Fibroblast of villous mesenchyme (primary cell): ENCODE measurements around the gene CDIP1. TPM values are rescaled to one million over a fixed set of nuclear protein-coding genes. Genes with fewer than 3 reads are reported as not detected.

Experiments
- DNase-seq: peaks from one replicate; pipeline ENCODE4 v3.0.0-alpha.2; 2010; ENCODE audit warnings: low read depth
- H3K4me3 ChIP-seq: 2 replicates; pipeline ENCODE4 v1.5.1; 2011; ENCODE audit warnings: low read depth, mild to moderate bottlenecking, low read length
- total RNA-seq: library from RNA; depleted of rRNA; stranded (reverse); fragments of >200 nt; gene quantifications from 2 replicates; pipeline ENCODE4 v1.2.3, GENCODE V29; 2012
- TF ChIP-seq, protein P1 (sequence below): IDR thresholded peaks from 2 replicates; pipeline ENCODE4 v1.5.1; 2012; ENCODE audit warnings: low read depth, mild to moderate bottlenecking, low read length; ENCODE audit not compliant: insufficient read depth

The CDIP1 gene
- total RNA-seq, 1 donor = 16.8 TPM

DNA sequence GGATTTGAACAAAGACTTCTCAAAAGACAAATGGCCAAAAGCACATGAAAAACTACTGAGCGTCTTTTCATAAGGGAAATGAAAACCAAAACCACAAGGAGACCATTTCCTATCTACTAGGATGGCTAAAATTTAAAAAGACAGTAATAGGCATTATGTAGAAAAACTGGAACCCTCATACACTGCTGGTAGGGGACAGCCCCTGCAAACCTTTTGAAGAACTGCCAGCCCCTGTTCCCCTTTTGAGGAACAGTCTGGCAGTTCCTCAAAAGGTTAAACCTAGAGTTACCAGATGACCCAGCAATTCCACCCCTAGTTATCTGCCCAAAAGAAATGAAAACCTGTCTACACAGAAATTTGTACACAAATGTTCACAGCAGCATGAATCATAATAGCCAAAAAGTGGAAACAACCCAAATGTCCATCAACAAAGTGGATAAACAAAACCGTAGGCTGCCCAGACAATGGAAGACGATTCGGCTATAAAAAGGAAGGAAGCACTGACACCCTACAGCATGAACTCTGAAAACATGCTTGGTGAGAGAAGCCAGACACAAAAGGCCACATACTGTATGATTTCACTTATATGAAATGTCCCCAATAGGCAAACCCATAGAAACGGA, 22.9 kb downstream of the CDIP1 start:
- no peak for DNase-seq
- no peak overlapping the region for H3K4me3 ChIP-seq
- TF ChIP-seq, protein P1, sequence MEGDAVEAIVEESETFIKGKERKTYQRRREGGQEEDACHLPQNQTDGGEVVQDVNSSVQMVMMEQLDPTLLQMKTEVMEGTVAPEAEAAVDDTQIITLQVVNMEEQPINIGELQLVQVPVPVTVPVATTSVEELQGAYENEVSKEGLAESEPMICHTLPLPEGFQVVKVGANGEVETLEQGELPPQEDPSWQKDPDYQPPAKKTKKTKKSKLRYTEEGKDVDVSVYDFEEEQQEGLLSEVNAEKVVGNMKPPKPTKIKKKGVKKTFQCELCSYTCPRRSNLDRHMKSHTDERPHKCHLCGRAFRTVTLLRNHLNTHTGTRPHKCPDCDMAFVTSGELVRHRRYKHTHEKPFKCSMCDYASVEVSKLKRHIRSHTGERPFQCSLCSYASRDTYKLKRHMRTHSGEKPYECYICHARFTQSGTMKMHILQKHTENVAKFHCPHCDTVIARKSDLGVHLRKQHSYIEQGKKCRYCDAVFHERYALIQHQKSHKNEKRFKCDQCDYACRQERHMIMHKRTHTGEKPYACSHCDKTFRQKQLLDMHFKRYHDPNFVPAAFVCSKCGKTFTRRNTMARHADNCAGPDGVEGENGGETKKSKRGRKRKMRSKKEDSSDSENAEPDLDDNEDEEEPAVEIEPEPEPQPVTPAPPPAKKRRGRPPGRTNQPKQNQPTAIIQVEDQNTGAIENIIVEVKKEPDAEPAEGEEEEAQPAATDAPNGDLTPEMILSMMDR = no peak

DNA sequence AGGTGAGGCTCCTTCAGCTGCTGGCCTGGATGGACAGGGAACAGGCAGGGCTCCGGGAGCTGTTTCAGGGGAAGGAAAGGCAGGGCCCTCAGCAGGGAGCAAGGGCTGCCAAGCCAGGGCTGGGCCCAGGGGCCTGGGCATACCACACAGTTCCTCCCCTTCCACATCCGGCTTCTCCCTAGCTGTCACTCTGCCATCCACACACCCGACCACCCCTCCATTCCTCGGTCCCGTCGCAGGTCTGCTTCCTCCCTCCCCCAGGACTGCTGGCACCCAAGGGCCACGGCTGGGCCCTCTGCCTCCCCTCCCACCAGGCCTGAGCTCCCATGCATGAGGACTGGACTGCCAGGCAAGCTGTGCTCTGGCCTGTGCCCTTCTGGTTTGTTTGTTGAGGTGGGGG, 24.0 kb downstream of the CDIP1 start:
- no peak for DNase-seq

DNA sequence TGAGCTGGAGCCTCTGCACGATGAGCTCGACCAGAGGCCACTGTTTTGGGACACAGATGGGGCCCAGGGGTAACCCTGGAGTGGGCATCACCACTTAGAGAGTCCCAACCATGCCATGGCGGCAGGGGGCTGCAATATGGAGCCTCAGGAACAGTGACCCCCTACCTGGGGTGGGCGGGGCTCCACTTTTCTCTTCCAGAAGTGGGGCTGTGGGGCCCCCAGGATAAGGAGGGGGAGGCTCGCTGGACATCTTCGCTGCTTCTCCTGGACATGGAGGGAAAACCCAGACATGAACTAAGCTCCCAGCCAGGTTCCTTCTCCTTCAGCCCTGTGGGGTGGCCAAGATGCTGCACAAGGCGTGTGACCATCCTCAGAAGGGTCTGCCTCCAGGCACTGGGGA, 24.7 kb downstream of the CDIP1 start:
- H3K4me3 ChIP-seq = no peak overlapping the region
- no peak for DNase-seq

More for the DNA sequence above, 24.0 kb downstream of the CDIP1 start:
- H3K4me3 ChIP-seq = no peak overlapping the region
- TF ChIP-seq, protein P1 = no peak

DNA sequence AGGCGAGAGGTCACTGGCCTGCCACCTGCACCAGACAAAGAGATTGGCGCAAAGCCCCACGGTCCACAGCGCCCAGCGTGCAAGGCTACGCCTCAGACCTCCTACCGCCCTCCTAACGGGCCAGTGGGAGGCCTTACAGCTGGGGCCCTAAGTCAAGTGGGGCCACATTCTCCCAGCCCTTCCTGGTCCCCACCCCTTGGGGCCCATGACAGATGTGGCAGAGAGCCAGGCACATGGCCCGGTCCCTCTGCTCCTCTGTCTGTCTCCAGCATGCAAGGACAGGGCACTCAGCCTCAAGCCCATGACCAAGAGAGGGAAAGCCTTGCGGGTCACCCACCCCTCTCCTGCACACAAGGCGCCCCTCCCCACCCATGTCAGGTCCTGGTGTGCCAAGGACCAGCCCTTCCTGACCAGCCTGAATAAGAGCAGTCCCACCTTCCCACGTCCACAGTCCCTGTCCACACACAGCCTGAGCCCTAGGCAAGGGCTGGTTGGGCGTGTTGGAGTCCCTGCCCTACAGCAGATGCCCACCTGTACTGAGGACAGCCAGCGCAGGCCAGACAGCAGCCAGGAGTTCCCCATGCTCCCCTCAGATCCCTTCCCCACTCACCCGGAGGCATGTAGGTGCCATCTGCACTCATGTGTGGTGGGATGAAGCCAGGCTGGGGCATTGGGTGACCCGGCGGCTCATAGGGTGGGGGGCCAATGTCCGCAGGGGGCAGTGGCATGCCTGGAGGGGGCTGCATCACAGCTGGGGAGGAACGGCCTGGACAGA, 25.3 kb downstream of the CDIP1 start:
- no peak for DNase-seq
- no peak overlapping the region for H3K4me3 ChIP-seq
- TF ChIP-seq, protein P1 = no peak

More for the DNA sequence above, 24.7 kb downstream of the CDIP1 start:
- TF ChIP-seq, protein P1 = no peak

DNA sequence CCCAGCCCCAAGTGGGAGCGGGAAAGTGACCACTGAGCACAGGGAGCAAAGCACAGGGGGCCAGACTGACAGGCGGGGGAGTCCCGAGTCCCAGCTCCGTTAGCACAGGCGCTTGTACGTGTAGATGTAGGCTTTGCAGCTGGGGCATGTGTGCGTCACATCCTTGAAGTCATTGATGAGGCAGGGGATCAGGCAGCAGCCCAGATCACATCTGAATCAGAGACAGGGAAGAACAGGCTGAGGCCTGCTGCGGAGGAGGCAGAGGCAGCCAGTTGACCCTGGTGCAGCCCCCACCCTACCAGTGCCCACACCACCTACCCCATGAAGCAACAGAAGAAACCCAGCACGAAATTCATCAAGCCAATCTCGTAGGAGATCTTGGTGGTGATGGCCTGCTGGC, 26.1 kb downstream of the CDIP1 start:
- H3K4me3 ChIP-seq = no peak overlapping the region
- TF ChIP-seq, protein P1 = no peak
- no peak for DNase-seq

DNA sequence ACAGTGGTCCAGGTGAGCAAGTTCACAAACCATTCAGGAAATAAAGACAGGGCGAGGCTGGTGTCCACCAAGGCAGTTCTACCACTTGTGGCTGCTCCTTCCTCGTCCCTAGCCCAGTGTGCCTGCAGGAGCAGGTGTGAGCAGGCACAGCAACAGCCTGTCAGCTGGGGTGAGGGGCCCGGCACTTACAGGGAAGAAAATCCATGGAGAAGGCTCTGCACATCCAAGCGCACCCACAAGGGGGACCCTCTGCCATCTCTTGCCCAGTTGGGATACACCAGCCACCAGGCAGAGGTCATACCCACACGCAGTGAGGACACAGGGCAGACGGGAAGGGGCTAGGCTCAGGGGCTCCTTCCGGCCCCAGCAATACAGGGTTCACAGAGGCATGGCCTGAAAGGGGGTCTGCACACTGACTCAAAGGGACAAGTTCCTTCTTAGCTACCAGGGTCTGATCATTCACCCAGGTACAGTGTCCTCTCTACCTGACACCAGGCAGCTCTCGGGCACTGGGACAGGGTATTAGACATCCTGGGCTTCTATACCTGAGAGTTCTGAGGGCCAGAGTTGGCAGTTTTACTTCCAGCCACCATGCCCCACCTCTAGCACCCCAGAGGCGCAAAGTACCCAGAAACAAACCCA, 27.0 kb downstream of the CDIP1 start:
- DNase-seq = no peak
- TF ChIP-seq, protein P1 = peak; percentile 67
- no peak overlapping the region for H3K4me3 ChIP-seq
